AG09309 (cell line): ENCODE data around the gene ADAMTS16.

Experiments used
- DNase-seq: peaks from one replicate; pipeline ENCODE4 v3.0.0-alpha.2; 2010; ENCODE audit warnings: low read depth
- H3K4me3 ChIP-seq: 2 replicates; pipeline ENCODE4 v1.5.1; 2011; ENCODE audit warnings: mild to moderate bottlenecking, low read depth, low read length, moderate library complexity; ENCODE audit not compliant: control insufficient read depth
- TF ChIP-seq, protein P1 (sequence below): IDR thresholded peaks from 2 replicates; pipeline ENCODE4 v1.5.1; 2011; ENCODE audit warnings: mild to moderate bottlenecking, low read depth, low read length, inconsistent platforms; ENCODE audit not compliant: insufficient read depth, control insufficient read depth; ENCODE audit errors: missing control alignments

ADAMTS16 gene

DNA sequence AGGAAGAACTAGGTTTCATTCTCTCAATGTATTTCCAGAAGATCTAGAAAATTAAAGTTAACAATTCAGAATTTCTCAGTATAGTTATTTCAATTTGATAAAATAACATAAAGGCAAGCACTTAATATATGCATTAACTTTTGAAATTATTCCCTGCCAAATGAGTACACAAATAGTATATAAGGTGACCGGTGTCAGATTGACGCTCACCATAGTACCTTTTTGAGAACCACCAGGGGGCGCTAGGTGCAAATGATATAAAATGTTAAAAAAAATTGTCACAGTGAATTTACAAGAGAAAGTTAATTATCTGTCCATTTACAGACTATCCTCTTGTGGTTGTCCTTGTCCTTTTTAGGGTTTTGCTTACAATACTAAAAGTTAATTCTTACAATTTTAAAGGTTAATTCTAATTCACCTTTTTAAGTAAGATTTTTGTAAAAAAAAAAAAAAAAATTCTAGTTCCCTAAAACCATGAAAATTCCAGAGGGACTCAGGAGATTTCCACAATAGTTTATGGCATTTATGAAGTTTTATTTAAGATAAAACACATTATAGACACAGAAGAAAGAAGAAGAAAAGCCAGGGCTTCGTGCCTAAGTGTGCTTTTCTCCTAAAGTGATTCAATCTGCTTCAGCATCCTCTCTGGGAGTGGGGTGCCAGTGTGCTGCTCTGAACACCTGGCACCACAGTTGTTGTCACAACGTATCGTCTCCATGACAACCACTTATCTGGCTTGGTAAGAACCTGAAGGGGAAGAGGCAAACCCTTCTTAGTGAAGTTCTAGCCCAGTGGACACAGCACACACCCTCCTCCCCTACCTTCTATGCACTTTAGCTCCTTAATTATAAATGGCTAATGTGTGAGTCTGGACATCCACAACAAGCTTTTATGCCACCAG lies 1.7 kb downstream of the ADAMTS16 start:
- no peak overlapping the region for H3K4me3 ChIP-seq
- TF ChIP-seq, protein P1, sequence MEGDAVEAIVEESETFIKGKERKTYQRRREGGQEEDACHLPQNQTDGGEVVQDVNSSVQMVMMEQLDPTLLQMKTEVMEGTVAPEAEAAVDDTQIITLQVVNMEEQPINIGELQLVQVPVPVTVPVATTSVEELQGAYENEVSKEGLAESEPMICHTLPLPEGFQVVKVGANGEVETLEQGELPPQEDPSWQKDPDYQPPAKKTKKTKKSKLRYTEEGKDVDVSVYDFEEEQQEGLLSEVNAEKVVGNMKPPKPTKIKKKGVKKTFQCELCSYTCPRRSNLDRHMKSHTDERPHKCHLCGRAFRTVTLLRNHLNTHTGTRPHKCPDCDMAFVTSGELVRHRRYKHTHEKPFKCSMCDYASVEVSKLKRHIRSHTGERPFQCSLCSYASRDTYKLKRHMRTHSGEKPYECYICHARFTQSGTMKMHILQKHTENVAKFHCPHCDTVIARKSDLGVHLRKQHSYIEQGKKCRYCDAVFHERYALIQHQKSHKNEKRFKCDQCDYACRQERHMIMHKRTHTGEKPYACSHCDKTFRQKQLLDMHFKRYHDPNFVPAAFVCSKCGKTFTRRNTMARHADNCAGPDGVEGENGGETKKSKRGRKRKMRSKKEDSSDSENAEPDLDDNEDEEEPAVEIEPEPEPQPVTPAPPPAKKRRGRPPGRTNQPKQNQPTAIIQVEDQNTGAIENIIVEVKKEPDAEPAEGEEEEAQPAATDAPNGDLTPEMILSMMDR = peak; percentile 59
- DNase-seq = peak; percentile 14

GRCh38 chr5:5144441-5144840 lies 4.3 kb downstream of the ADAMTS16 start:
- no peak overlapping the region for H3K4me3 ChIP-seq
- TF ChIP-seq, protein P1 = no peak
- DNase-seq = no peak

GRCh38 chr5:5145651-5146529 lies 5.8 kb downstream of the ADAMTS16 start:
- H3K4me3 ChIP-seq = no peak overlapping the region
- DNase-seq = peak; percentile 41
- TF ChIP-seq, protein P1 = no peak

- no peak overlapping the region for H3K4me3 ChIP-seq
- TF ChIP-seq, protein P1 = no peak
- no peak for DNase-seq
These were observed 6.5 kb downstream of the ADAMTS16 start for GRCh38 chr5:5146530-5147160.

DNA sequence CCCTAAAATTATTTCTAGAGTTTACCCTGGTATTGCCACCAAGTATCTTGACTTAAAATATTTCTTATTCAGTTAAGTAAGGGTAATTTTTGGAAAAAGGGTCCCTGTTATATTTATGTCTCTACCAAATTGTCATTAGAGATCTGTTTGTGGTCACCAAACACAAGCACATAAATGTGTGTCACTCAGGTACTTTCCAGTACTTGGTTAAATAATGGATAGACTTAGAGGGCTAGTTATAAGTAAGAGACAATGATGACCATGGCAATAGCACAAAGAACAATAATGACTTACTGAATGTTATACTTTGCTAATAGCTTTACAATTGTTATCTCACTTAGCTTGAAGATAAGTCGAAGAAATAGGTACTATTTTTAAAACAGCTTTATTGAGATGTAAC lies 9.0 kb downstream of the ADAMTS16 start:
- no peak overlapping the region for H3K4me3 ChIP-seq
- no peak for DNase-seq
- TF ChIP-seq, protein P1 = no peak

DNA sequence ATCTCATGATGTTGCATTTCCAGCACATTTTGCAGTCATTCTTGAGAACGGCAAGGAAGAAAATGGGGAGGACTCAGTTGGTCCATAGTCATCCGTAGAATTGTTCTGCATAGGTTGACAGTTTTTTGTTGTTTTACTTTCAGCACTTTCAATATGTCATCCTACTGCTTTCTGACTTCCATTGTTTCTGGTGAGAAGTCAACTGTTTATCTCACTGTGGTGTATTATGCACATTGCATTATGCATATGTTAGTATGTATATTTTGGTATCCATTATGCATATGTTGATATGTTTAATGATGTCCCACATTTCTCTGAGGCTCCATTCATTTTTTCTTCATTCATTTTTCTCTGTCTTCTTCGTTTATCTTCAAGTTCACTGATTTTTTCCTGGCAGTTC lies 10.5 kb downstream of the ADAMTS16 start:
- TF ChIP-seq, protein P1 = no peak
- no peak overlapping the region for H3K4me3 ChIP-seq
- DNase-seq = no peak
